GM19238 (cell line): Measurements from ENCODE around the gene KLHL28.

Experiments
- DNase-seq: peaks from one replicate; pipeline ENCODE4 v3.0.0; 2011; ENCODE audit warnings: low spot score; ENCODE audit not compliant: insufficient read length

KLHL28 gene

GRCh38 chr14:44960146-44960545 is 1.6 kb downstream of the KLHL28 start:
- DNase-seq = no peak

GRCh38 chr14:44959538-44959937 is 2.2 kb downstream of the KLHL28 start:
- DNase-seq = no peak

DNA sequence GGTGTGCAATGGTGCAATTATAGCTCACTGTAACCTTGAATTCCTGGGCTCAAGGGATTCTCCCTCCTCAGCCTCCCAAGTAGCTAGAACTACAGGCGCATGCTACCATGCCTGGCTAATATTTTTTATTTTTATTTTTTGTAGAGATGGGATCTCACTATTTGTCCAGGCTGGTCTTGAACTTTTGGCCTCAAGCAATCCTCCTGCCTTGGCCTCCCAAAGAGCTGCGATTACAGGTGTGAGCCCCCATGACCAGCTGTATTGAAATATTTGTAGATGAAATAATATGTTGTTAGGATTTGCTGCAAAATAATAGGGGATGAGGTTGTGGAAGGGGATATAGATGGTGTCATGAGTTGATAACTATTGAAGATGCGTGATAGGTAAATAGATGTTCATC is 4.9 kb downstream of the KLHL28 start:
- DNase-seq = no peak

- DNase-seq = no peak
These were observed 6.2 kb downstream of the KLHL28 start for GRCh38 chr14:44955528-44955927.

DNA sequence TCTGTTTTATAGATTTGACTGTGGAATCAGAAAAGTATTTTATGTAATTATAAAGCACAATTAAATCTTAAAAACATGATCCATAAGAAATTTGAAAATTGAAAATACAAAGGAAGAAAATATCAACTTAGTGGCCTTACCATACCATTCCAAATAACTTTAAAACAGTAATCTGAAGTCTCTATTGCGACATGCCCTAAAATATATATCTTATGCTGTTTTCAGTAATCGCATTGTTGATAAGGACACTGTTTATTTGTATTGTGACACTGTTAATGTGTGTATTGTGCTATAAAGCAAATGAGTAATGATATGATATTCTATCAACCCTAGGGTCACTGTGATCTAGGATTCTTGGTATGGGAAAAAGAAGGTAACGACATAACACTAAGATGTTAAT is 7.0 kb downstream of the KLHL28 start:
- no peak for DNase-seq

DNA sequence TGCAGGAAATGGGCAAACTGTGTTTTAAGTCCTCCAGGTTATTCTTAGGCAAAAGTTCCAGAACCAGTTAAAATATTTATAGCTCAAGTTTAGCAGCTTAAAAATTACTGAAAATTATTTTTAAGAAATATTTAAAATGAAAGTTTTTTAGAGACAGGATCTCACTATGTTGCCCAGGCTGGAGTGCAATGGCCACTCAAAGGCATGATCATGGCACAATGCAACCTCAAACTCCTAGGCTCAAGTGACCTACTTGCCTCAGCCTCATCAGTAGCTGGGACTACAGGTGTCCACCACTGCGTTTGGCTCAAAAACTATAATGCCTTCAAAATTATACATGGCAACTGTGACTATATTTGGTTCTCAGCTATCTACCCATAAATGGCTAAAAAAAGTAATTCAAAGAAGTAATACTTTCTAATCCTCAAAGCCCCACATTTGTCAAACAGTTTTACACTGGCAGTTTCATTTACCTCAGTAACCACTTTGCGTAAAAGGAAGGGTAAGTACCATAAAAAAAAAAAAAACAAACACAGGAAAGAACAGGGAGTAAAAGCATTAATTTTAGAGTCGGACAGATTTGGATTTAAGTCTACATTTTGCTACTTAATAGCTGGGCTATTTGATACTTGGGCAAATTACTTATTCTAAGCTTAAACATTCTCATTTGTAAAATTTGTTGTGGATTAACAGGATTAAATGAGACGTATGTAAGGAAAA is 9.2 kb downstream of the KLHL28 start:
- DNase-seq = no peak

GRCh38 chr14:44951051-44951450 is 10.7 kb downstream of the KLHL28 start:
- DNase-seq = no peak

- DNase-seq = no peak
These were observed 16.5 kb downstream of the KLHL28 start for GRCh38 chr14:44945264-44945663.

DNA sequence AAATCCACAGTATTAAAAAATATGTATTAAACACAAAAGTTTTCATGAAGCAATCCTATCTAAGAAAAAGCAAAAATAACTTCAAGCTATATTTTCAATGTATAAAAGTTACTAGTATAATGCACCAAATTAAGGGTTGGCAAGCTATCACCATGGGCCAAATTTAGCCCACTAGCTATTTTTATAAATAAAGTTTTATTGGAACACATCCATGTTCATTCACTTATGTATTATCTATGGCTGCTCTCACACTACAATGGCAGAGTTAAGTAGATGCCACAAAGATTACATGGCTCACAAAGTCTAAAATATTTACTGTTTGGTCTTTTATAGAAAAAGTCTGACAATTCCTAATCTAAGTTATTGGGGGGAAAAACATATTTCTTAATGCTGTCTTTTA is 17.6 kb downstream of the KLHL28 start:
- DNase-seq = no peak

DNA sequence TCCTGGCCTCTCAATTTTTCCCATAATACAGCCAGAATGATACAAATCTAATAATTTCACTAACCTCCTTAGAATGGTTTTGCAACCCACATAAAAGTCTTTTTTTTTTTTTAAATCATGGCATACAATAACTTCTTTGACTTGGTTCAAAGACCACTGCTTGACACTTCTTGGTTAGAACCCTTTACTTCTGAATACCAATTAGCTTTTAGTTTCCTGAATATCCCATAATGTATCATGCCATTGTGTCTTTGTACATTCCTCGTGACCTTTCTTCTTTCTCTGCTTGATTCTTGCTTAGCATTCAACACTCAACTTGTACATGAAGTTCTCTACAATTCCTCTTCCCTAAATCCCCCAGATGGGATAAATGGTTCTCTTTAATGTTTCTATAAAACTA is 19.3 kb downstream of the KLHL28 start:
- no peak for DNase-seq

- DNase-seq = no peak
These were observed 20.2 kb downstream of the KLHL28 start for GRCh38 chr14:44941591-44941990.

DNA sequence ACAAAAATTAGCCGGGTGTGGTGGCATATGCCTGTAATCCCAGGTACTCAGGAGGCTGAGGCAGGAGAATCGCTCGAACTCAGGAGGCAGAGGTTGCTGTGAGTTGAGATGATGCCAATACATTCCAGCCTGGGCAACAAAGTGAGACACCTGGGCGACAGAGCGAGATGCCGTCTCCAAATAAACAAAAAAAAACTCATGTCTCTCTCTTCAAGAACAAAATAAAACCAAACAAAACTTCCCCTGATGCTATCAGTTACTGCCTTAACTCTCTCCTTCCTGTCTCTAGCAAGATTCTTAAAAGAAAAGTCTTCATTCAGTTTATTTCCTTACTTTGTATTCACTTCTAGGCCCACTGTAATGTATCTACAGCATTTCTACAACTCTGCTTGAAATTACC is 20.8 kb downstream of the KLHL28 start:
- no peak for DNase-seq

DNA sequence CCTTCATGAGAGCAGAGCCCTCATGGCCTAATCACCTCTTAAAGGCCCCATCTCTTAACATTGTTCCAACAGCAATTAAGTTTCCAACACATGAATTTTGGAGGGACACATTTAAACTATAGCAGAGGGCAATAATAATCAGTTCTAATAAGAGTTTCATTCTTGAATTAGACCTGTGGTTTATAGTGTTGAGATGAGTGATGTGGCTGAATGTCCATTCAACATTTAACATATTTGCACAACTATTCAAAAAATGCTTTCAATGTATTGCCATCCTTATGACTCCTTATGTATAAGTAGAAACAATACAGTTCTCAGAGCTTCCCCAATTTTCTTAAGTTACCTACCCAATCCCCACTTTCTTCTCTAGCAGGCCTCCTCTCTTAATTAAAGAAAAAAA is 21.5 kb downstream of the KLHL28 start:
- no peak for DNase-seq

GRCh38 chr14:44937547-44937946 is 24.2 kb downstream of the KLHL28 start:
- DNase-seq = no peak

GRCh38 chr14:44935155-44935554 is 26.6 kb downstream of the KLHL28 start:
- no peak for DNase-seq

DNA sequence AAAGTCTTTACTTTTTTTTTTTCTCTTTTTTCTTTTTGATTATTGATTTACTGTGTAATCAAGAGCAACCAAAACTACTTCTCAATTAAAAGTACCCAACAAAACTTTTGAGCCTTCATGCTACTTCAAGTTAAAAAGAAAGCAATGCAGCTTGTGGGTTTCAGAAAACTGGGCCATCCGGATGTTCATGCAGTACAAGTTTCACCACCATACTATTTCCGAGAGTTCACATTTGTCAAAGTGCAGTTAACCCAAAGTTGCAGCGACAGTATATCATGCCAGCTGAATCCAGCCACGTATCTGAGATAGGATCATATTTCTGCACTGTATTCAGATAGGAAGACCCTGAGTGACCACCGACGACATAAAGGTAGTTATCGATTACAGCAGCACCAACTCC is 33.0 kb downstream of the KLHL28 start:
- DNase-seq = no peak

DNA sequence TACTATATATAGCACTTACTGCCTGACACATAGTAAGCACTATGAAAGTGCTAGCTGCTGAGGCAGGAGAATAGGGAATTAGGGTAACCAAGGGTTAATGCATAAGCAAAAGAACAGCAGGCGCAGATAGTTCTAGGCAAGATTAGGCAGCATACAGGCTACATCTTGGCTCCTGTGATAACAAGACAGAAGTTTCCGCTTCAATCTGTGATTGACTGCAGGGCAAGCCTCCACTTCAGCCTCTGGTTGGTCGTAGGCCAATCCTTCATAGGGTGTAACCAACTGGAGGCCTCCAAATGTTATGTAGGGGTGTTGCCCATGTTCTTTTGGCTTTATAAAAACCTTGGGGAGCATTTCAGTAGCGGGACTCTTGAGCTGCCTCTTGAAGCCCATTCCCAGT is 46.9 kb downstream of the KLHL28 start:
- no peak for DNase-seq

DNA sequence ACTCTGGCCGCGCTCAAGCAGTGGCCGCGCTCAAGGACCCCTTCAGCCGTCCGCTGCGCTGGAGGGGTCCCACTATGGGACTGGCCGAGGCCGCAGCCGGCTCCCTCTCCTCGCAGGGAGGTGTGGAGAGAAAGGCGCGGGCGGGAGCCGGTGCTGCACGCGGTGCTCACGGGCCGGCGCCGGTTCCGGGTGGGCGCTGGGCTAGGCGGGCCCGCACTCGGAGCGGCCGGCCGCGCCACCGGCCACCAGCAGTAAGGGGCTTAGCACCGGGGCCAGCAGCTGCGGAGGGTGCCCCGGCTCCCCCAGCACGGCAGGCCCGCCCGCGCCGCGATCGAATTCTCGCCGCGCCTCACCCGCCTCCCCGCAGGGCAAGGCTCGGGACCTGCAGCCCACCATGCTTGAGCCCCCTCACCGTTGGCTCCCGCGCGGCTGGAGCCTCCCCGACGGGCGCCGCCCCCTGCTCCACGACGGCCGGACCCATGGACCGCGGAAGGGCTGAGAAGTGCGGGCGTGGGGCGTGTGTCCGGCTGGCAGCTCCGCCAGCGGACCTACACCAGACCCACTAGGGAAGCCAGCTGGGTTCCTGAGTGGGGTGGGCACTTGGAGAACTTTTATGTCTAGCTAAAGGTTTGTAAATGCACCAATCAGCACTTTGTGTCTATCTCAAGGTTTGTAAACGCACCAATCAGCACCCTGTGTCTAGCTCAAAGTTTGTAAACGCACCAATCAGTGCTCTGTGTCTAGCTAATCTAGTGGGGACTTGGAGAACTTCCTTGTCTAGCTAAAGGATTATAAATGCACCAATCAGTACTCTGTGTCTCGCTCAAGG is 49.5 kb downstream of the KLHL28 start:
- DNase-seq = no peak

DNA sequence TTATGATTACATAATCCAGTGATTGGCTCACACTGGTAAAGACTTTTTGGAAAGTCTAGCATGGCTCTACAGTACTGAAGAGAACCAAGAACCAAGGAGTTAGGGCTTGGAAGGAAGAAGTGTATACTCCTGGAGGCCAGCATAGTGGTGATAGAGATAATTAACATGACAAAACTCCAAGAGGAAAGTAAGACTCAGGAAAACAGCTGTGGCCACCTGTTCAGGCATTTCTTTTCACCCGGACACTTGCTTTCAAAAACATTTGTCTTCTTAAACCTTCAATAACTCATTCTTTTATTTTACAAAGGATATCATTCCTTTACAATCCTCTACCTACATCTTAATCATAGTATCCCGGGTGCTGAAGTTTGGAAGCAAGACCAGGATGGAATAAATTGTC is 50.9 kb downstream of the KLHL28 start:
- no peak for DNase-seq

DNA sequence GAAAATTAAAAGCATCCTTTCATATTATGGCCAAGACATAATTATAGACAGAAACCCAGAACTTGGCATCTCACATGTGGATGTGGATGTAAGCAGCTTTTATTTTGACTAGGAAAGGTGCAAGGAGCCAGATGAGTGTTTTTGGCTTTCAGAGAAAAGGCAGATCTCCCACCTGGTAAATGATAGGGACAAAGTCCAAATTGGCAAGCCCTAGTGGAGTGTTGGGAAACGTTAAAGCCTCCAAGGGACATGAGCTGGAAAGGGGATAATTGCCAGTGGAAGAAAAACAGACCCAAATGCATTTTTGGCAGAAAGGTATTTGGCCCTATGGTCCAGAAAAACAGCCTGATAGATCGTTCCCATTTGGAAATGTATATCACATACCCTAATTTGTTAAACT is 60.1 kb downstream of the KLHL28 start:
- DNase-seq = no peak

GRCh38 chr14:44898551-44898950 is 63.2 kb downstream of the KLHL28 start:
- DNase-seq = no peak

DNA sequence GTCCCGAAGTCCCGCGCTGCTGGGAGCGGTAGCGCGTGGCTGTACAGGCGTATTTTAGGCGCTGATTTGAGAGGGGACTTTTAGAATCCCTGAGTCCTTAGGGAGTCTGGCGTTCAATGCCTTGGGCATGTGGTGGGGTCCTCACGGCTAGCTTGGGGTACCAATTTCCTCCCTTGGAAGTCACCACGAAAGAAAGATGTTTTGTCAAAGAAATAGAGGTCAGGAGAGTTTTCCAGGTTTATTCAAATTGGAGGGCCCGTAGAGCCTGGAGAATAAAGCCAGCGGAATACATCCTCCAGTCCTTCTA is 63.9 kb downstream of the KLHL28 start:
- no peak for DNase-seq
